Measurements from ENCODE around the gene BCHE. TPM values are rescaled to one million over a fixed set of nuclear protein-coding genes. Genes with fewer than 3 reads are reported as not detected.

BCHE gene
- total and polyA plus RNA-seq, 2 experiments from 2014 or later, result 4.1 to 9.5 TPM

- Histone ChIP-seq H3K27me3 (no peaks in the 10 kb centered on the region), H3K9me2 (replicated peaks; ENCODE audit: insufficient read depth) (no peaks in the 10 kb centered on the region), H3K4me2 (no peak overlapping the region), H3K4me3 (no peak overlapping the region), H3K36me3 (replicated peaks; ENCODE audit: insufficient read depth, low read depth) (no peaks in the 10 kb centered on the region), H3K79me2 (no peaks in the 10 kb centered on the region), H4K20me1 (ENCODE audit: insufficient read depth, poor library complexity, severe bottlenecking) (no peaks in the 10 kb centered on the region), H3K27ac (no peak overlapping the region), H3K9me3 (ENCODE audit: low read depth) (no peaks in the 10 kb centered on the region), H3K4me1 (ENCODE audit: insufficient read depth) (no peaks in the 10 kb centered on the region), H2AFZ (no peak overlapping the region)
- DNase-seq (ENCODE audit: low spot score), result no peak
- WGBS (ENCODE audit: low lambda C conversion rate, missing lambda C conversion rate), result 87% methylated on average over 3 of the region's 3 CpGs
- TF ChIP-seq EZH2phosphoT487 (IDR thresholded peaks at IDR 0.05; ENCODE audit: low read depth, severe bottlenecking, unreplicated experiment), result no peak
- TF ChIP-seq EZH2 (IDR thresholded peaks at IDR 0.05; ENCODE audit: borderline replicate concordance), result no peak
- TF ChIP-seq, protein P1, sequence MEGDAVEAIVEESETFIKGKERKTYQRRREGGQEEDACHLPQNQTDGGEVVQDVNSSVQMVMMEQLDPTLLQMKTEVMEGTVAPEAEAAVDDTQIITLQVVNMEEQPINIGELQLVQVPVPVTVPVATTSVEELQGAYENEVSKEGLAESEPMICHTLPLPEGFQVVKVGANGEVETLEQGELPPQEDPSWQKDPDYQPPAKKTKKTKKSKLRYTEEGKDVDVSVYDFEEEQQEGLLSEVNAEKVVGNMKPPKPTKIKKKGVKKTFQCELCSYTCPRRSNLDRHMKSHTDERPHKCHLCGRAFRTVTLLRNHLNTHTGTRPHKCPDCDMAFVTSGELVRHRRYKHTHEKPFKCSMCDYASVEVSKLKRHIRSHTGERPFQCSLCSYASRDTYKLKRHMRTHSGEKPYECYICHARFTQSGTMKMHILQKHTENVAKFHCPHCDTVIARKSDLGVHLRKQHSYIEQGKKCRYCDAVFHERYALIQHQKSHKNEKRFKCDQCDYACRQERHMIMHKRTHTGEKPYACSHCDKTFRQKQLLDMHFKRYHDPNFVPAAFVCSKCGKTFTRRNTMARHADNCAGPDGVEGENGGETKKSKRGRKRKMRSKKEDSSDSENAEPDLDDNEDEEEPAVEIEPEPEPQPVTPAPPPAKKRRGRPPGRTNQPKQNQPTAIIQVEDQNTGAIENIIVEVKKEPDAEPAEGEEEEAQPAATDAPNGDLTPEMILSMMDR (IDR thresholded peaks at IDR 0.05; ENCODE audit: poor library complexity), result no peak
These were observed 6.5 kb downstream of the BCHE start for GRCh38 chr3:165830746-165831145.

DNA sequence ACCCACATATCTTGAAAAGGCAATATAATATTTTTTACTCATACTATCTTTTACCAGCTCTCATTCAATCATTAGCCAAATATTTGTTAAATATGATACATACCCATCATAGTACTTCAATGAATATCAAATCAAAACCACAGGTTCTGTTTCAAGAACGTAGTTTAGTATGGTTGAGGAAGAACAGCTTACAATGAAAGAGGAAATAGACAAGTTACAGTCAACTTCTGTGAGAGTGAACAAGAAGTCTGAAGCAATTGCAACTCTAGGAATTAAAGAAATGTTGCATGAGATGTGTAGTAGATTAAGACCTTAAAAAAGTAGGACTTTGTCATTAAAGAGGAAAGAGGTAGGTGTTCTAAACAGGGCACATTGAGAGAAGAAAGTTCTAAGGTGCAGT lies 9.3 kb downstream of the BCHE start:
- Histone ChIP-seq H4K20me1 (ENCODE audit: insufficient read depth, poor library complexity, severe bottlenecking) (no peaks in the 10 kb centered on the region), H3K79me2 (no peaks in the 10 kb centered on the region), H3K27me3 (no peaks in the 10 kb centered on the region), H3K27ac (no peak overlapping the region), H3K4me2 (no peak overlapping the region), H3K9me2 (replicated peaks; ENCODE audit: insufficient read depth) (no peaks in the 10 kb centered on the region), H3K36me3 (replicated peaks; ENCODE audit: insufficient read depth, low read depth) (no peaks in the 10 kb centered on the region), H3K9me3 (ENCODE audit: low read depth) (no peaks in the 10 kb centered on the region), H3K4me3 (no peak overlapping the region), H2AFZ (no peak overlapping the region), H3K4me1 (ENCODE audit: insufficient read depth) (no peaks in the 10 kb centered on the region)
- DNase-seq (ENCODE audit: low spot score), result no peak
- 83% methylated on average over 1 of the region's 1 CpG for WGBS (ENCODE audit: low lambda C conversion rate, missing lambda C conversion rate)
- TF ChIP-seq, protein P1 (IDR thresholded peaks at IDR 0.05; ENCODE audit: poor library complexity), result no peak
- TF ChIP-seq EZH2phosphoT487 (IDR thresholded peaks at IDR 0.05; ENCODE audit: low read depth, severe bottlenecking, unreplicated experiment), result no peak
- no peak for TF ChIP-seq EZH2 (IDR thresholded peaks at IDR 0.05; ENCODE audit: borderline replicate concordance)

GRCh38 chr3:165827233-165827632 lies 10.0 kb downstream of the BCHE start:
- Histone ChIP-seq H2AFZ (no peak overlapping the region), H3K4me2 (no peak overlapping the region), H4K20me1 (ENCODE audit: insufficient read depth, poor library complexity, severe bottlenecking) (no peaks in the 10 kb centered on the region), H3K4me1 (ENCODE audit: insufficient read depth) (no peaks in the 10 kb centered on the region), H3K27ac (no peak overlapping the region), H3K27me3 (no peaks in the 10 kb centered on the region), H3K9me2 (replicated peaks; ENCODE audit: insufficient read depth) (no peaks in the 10 kb centered on the region), H3K9me3 (ENCODE audit: low read depth) (no peaks in the 10 kb centered on the region), H3K4me3 (no peak overlapping the region), H3K36me3 (replicated peaks; ENCODE audit: insufficient read depth, low read depth) (no peaks in the 10 kb centered on the region), H3K79me2 (no peaks in the 10 kb centered on the region)
- TF ChIP-seq EZH2phosphoT487 (IDR thresholded peaks at IDR 0.05; ENCODE audit: low read depth, severe bottlenecking, unreplicated experiment) (no peak), EZH2 (IDR thresholded peaks at IDR 0.05; ENCODE audit: borderline replicate concordance) (no peak)
- TF ChIP-seq, protein P1 (IDR thresholded peaks at IDR 0.05; ENCODE audit: poor library complexity), result no peak
- 78% methylated on average over 1 of the region's 1 CpG for WGBS (ENCODE audit: low lambda C conversion rate, missing lambda C conversion rate)
- no peak for DNase-seq (ENCODE audit: low spot score)

DNA sequence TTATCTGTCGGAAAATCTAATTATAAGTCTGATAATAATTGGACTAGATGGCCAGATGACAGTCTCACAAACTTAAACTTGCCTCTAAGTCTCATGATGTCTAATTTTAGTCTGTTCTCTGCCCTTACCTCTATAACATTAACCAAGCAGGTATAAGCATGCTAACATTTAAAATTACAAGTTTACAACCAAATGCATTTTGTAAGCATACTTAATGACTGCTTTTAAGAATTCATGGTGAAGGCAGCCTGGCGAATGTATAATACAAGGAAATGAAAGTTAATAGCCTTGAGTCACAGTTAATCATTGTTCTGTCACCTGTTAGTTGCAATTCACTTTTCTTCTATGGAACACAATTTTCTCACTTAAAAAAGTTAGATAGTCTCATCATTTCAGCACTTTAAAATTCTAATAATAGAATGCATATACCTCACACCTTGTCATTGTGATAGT lies 16.5 kb downstream of the BCHE start:
- Histone ChIP-seq H3K4me1 (ENCODE audit: insufficient read depth) (no peaks in the 10 kb centered on the region), H3K9me2 (replicated peaks; ENCODE audit: insufficient read depth) (no peaks in the 10 kb centered on the region), H3K27me3 (no peaks in the 10 kb centered on the region), H2AFZ (no peak overlapping the region), H3K27ac (no peak overlapping the region), H3K9me3 (ENCODE audit: low read depth) (no peaks in the 10 kb centered on the region), H3K36me3 (replicated peaks; ENCODE audit: insufficient read depth, low read depth) (no peaks in the 10 kb centered on the region), H3K4me2 (no peak overlapping the region), H4K20me1 (ENCODE audit: insufficient read depth, poor library complexity, severe bottlenecking) (no peaks in the 10 kb centered on the region), H3K79me2 (no peaks in the 10 kb centered on the region), H3K4me3 (no peak overlapping the region)
- WGBS (ENCODE audit: low lambda C conversion rate, missing lambda C conversion rate), result 42% methylated on average over 2 of the region's 2 CpGs
- no peak for TF ChIP-seq EZH2phosphoT487 (IDR thresholded peaks at IDR 0.05; ENCODE audit: low read depth, severe bottlenecking, unreplicated experiment)
- no peak for TF ChIP-seq EZH2 (IDR thresholded peaks at IDR 0.05; ENCODE audit: borderline replicate concordance)
- TF ChIP-seq, protein P1 (IDR thresholded peaks at IDR 0.05; ENCODE audit: poor library complexity), result no peak
- DNase-seq (ENCODE audit: low spot score), result no peak

Data from hepatocyte (in vitro differentiated cells).